ENCODE data around the gene PPP4R2.

Gene PPP4R2

GRCh38 chr3:73074781-73075180 lies 78.2 kb downstream of the PPP4R2 start:
- FAIRE-seq (no peak), DNase-seq (ENCODE audit: insufficient read length, low spot score) (no peak)
- no peak for TF ChIP-seq CTCF (IDR thresholded peaks at IDR 0.05; ENCODE audit: insufficient read depth, missing control alignments)

- FAIRE-seq (no peak), DNase-seq (ENCODE audit: insufficient read length, low spot score) (no peak)
- no peak for TF ChIP-seq CTCF (IDR thresholded peaks at IDR 0.05; ENCODE audit: insufficient read depth, missing control alignments)
These were observed 83.8 kb downstream of the PPP4R2 start for GRCh38 chr3:73080216-73080966.

- FAIRE-seq (no peak), DNase-seq (ENCODE audit: insufficient read length, low spot score) (no peak)
- no peak for TF ChIP-seq CTCF (IDR thresholded peaks at IDR 0.05; ENCODE audit: insufficient read depth, missing control alignments)
These were observed 84.5 kb downstream of the PPP4R2 start for GRCh38 chr3:73081140-73081539.

- FAIRE-seq, result no peak
- no peak for DNase-seq (ENCODE audit: insufficient read length, low spot score)
- TF ChIP-seq CTCF (IDR thresholded peaks at IDR 0.05; ENCODE audit: insufficient read depth, missing control alignments), result no peak
These were observed 87.6 kb downstream of the PPP4R2 start for GRCh38 chr3:73084170-73084569.

- FAIRE-seq, result peak; percentile 77
- TF ChIP-seq CTCF (IDR thresholded peaks at IDR 0.05; ENCODE audit: insufficient read depth, missing control alignments), result peak; percentile 91
These were observed 89.5 kb downstream of the PPP4R2 start for GRCh38 chr3:73086071-73086494.

GRCh38 chr3:73094129-73094528 lies 97.5 kb downstream of the PPP4R2 start:
- TF ChIP-seq CTCF (IDR thresholded peaks at IDR 0.05; ENCODE audit: insufficient read depth, missing control alignments), result no peak
- FAIRE-seq (no peak), DNase-seq (ENCODE audit: insufficient read length, low spot score) (no peak)

More at GRCh38 chr3:73086071-73086494, 89.5 kb downstream of the PPP4R2 start:
- DNase-seq (ENCODE audit: insufficient read length, low spot score), result no peak

GRCh38 chr3:73094951-73095350 lies 98.3 kb downstream of the PPP4R2 start:
- FAIRE-seq (no peak), DNase-seq (ENCODE audit: insufficient read length, low spot score) (no peak)
- no peak for TF ChIP-seq CTCF (IDR thresholded peaks at IDR 0.05; ENCODE audit: insufficient read depth, missing control alignments)
